Fibroblast of lung (primary cell): Measurements from ENCODE around the gene OSTC. TPM values are rescaled to one million over a fixed set of nuclear protein-coding genes. Genes with fewer than 3 reads are reported as not detected.
A peak's percentile ranks its signal among the peaks of the same experiment; 100 is the strongest.

Experiments
- DNase-seq, 2 donors: peaks; one replicate each; pipeline versions ENCODE4 v3.0.0 to v3.0.0-alpha.2; 2010; ENCODE audit warnings: low read depth in 2 of 2
- H2AFZ ChIP-seq: 2 replicates; pipeline ENCODE4 v1.5.1; 2012; ENCODE audit warnings: low read length, control low read depth, inconsistent platforms
- H3K27ac ChIP-seq: 2 replicates; pipeline ENCODE4 v1.5.1; 2011; ENCODE audit warnings: low read length, control low read depth; ENCODE audit not compliant: insufficient read depth
- H3K27me3 ChIP-seq: 2 replicates; pipeline ENCODE4 v1.5.1; 2011; ENCODE audit warnings: mild to moderate bottlenecking, low read length; ENCODE audit not compliant: control insufficient read depth, insufficient read depth
- H3K36me3 ChIP-seq: 2 replicates; pipeline ENCODE4 v1.5.1; 2011; ENCODE audit warnings: low read length; ENCODE audit not compliant: control insufficient read depth, insufficient read depth
- H3K4me1 ChIP-seq: 2 replicates; pipeline ENCODE4 v1.5.1; 2011; ENCODE audit warnings: low read length; ENCODE audit not compliant: control insufficient read depth, insufficient read depth; ENCODE audit errors: extremely low read depth
- H3K4me2 ChIP-seq: 2 replicates; pipeline ENCODE4 v1.5.1; 2011; ENCODE audit warnings: low read length, control low read depth; ENCODE audit not compliant: insufficient read depth; ENCODE audit errors: extremely low read depth
- H3K4me3 ChIP-seq, 4 experiments: fragments of 200-600 bp in 1 of 4; sonication (generic) in 1 of 4; replicated peaks in 1 of 4; 2 replicates each; pipeline ENCODE4 v1.5.1; 2011 to 2016; ENCODE audit warnings: low read length in 4 of 4, low read depth in 3 of 4, mild to moderate bottlenecking in 3 of 4, control low read depth in 2 of 4, inconsistent platforms in 1 of 4, mixed read lengths in 1 of 4; ENCODE audit not compliant: insufficient read depth in 1 of 4; ENCODE audit errors: control extremely low read depth in 1 of 4
- H3K79me2 ChIP-seq: 2 replicates; pipeline ENCODE4 v1.5.1; 2012; ENCODE audit warnings: mild to moderate bottlenecking, low read length, inconsistent platforms; ENCODE audit not compliant: control insufficient read depth, insufficient read depth
- H3K9ac ChIP-seq: 2 replicates; pipeline ENCODE4 v1.5.1; 2011; ENCODE audit warnings: mild to moderate bottlenecking, low read length, control low read depth; ENCODE audit not compliant: insufficient read depth
- H3K9me3 ChIP-seq: 2 replicates; pipeline ENCODE4 v1.5.1; 2012; ENCODE audit warnings: low read depth, low read length; ENCODE audit not compliant: control insufficient read depth, insufficient read depth
- H4K20me1 ChIP-seq: 2 replicates; pipeline ENCODE4 v1.5.1; 2011; ENCODE audit warnings: low read length; ENCODE audit not compliant: control insufficient read depth, insufficient read depth; ENCODE audit errors: extremely low read depth
- CTCF ChIP-seq, 2 donors: IDR thresholded peaks in 1 of 2; conservative IDR thresholded peaks in 1 of 2; 1 replicate in 1 of 2; 2 replicates in 1 of 2; pipeline ENCODE4 v1.5.1; 2011 to 2012; ENCODE audit warnings: low read length in 2 of 2, control low read depth in 1 of 2, inconsistent platforms in 1 of 2, low read depth in 1 of 2, mild to moderate bottlenecking in 1 of 2
- EZH2 ChIP-seq: IDR thresholded peaks from 2 replicates; pipeline ENCODE4 v1.5.1; 2012; ENCODE audit warnings: low read length, control low read depth, mild to moderate bottlenecking; ENCODE audit errors: missing control alignments
- polyA plus RNA-seq, 2 donors: library from polyadenylated mRNA; depleted of rRNA in 1 of 2; stranded (reverse) in 1 of 2; unstranded in 1 of 2; fragments of >200 nt; gene quantifications; 2 replicates each; pipeline ENCODE4 v1.2.1, GENCODE V29; 2011 to 2012; ENCODE audit warnings: missing spikeins in 1 of 2
- total RNA-seq: library from RNA; depleted of rRNA; stranded (reverse); fragments of >200 nt; gene quantifications from 2 replicates; pipeline ENCODE4 v1.2.1, GENCODE V29; 2014

The OSTC gene
- total and polyA plus RNA-seq, 2 donors (not counting 1 experiment from before 2014, with no cell fraction given), result 108 to 312 TPM

GRCh38 chr4:108620933-108621905 is 29.2 kb upstream of the OSTC start:
- Histone ChIP-seq H3K79me2 (peaks cover 39% of the 10 kb centered on the region), H3K36me3 (peaks cover 19% of the 10 kb centered on the region), H3K9ac (peak overlapping the region; percentile 84), H3K4me2 (peak overlapping the region; percentile 95), H3K4me1 (peaks cover 11% of the 10 kb centered on the region), H3K9me3 (no peaks in the 10 kb centered on the region), H4K20me1 (no peaks in the 10 kb centered on the region), H3K4me3 (peak overlapping the region; percentile 73 to 100 (median 92)), H2AFZ (no peak overlapping the region), H3K27me3 (no peaks in the 10 kb centered on the region), H3K27ac (peak overlapping the region; percentile 95)
- TF ChIP-seq EZH2 (no peak), CTCF (conservative IDR thresholded peaks at IDR 0.05 in 1 of 2, IDR thresholded peaks at IDR 0.05 in 1 of 2; ENCODE audit: low read depth in 1 of 2, low read length in 2 of 2) (no peak)
- peak in 1 of 2 donors; percentile 43 for DNase-seq

GRCh38 chr4:108622022-108622421 is 28.4 kb upstream of the OSTC start:
- Histone ChIP-seq H3K79me2 (peaks cover 39% of the 10 kb centered on the region), H3K9me3 (no peaks in the 10 kb centered on the region), H3K4me1 (peaks cover 11% of the 10 kb centered on the region), H3K27ac (peak overlapping the region; percentile 18), H3K9ac (no peak overlapping the region), H2AFZ (no peak overlapping the region), H3K27me3 (no peaks in the 10 kb centered on the region), H3K36me3 (peaks cover 24% of the 10 kb centered on the region), H3K4me2 (peak overlapping the region; percentile 95), H4K20me1 (no peaks in the 10 kb centered on the region), H3K4me3 (peak overlapping the region; percentile 73 to 100 (median 92))
- TF ChIP-seq CTCF (conservative IDR thresholded peaks at IDR 0.05 in 1 of 2, IDR thresholded peaks at IDR 0.05 in 1 of 2; ENCODE audit: low read depth in 1 of 2, low read length in 2 of 2), result no peak
- TF ChIP-seq EZH2, result no peak
- DNase-seq, result no peak

- Histone ChIP-seq H3K79me2 (peaks cover 39% of the 10 kb centered on the region), H3K9me3 (no peaks in the 10 kb centered on the region), H3K4me1 (peaks cover 11% of the 10 kb centered on the region), H3K9ac (no peak overlapping the region), H3K27me3 (no peaks in the 10 kb centered on the region), H3K36me3 (peaks cover 29% of the 10 kb centered on the region), H3K4me2 (peak overlapping the region; percentile 37), H4K20me1 (no peaks in the 10 kb centered on the region), H3K27ac (no peak overlapping the region), H3K4me3 (peak overlapping the region in 1 of 4 experiments; percentile 100), H2AFZ (no peak overlapping the region)
- no peak for DNase-seq
- TF ChIP-seq EZH2 (no peak), CTCF (conservative IDR thresholded peaks at IDR 0.05 in 1 of 2, IDR thresholded peaks at IDR 0.05 in 1 of 2; ENCODE audit: low read depth in 1 of 2, low read length in 2 of 2) (no peak)
Observed at GRCh38 chr4:108622828-108623227, 27.6 kb upstream of the OSTC start.
